ENCODE data around the gene BTG2. TPM values are rescaled to one million over a fixed set of nuclear protein-coding genes. Genes with fewer than 3 reads are reported as not detected.

Gene BTG2
- total RNA-seq, 2 donors from 2014 or later: 119 to 164 TPM

GRCh38 chr1:203267347-203267846, 37.9 kb upstream of the BTG2 start:
- Histone ChIP-seq H3K27ac (peak overlapping the region; percentile 77), H3K4me3 (peak overlapping the region; percentile 85), H3K36me3 (no peaks in the 10 kb centered on the region), H3K27me3 (replicated peaks; ENCODE audit: insufficient read depth) (no peaks in the 10 kb centered on the region), H3K9me3 (no peaks in the 10 kb centered on the region), H3K4me1 (ENCODE audit: control insufficient read depth in 1 of 2, low read depth in 2 of 2) (peaks cover 0 to 17% of the 10 kb centered on the region in 2 donors)
- ATAC-seq (ENCODE audit: insufficient number of reproducible peaks, low FRiP score, low read depth) (no peak), DNase-seq (ENCODE audit: low spot score) (no peak)
- TF ChIP-seq CTCF (IDR thresholded peaks at IDR 0.05): peak; percentile 91

- no peak for TF ChIP-seq CTCF (IDR thresholded peaks at IDR 0.05)
- H3K27me3 ChIP-seq (replicated peaks; ENCODE audit: insufficient read depth): no peaks in the 10 kb centered on the region
- peak overlapping the region; percentile 77 for H3K27ac ChIP-seq
- H3K4me1 ChIP-seq (ENCODE audit: control insufficient read depth in 1 of 2, low read depth in 2 of 2): peaks cover 0 to 21% of the 10 kb centered on the region in 2 donors
- no peaks in the 10 kb centered on the region for H3K36me3 ChIP-seq
- peak overlapping the region; percentile 85 for H3K4me3 ChIP-seq
- DNase-seq (ENCODE audit: low spot score): no peak
- no peak for ATAC-seq (ENCODE audit: insufficient number of reproducible peaks, low FRiP score, low read depth)
- no peaks in the 10 kb centered on the region for H3K9me3 ChIP-seq
Measured at GRCh38 chr1:203267912-203268311, 37.4 kb upstream of the BTG2 start.

GRCh38 chr1:203268901-203269653, 36.2 kb upstream of the BTG2 start:
- no peaks in the 10 kb centered on the region for H3K27me3 ChIP-seq (replicated peaks; ENCODE audit: insufficient read depth)
- H3K4me1 ChIP-seq (ENCODE audit: control insufficient read depth in 1 of 2, low read depth in 2 of 2): peaks cover 8 to 26% of the 10 kb centered on the region in 2 donors
- H3K4me3 ChIP-seq: no peak overlapping the region
- TF ChIP-seq CTCF (IDR thresholded peaks at IDR 0.05): peak; percentile 88
- no peak overlapping the region for H3K27ac ChIP-seq
- ATAC-seq (ENCODE audit: insufficient number of reproducible peaks, low FRiP score, low read depth) (no peak), DNase-seq (ENCODE audit: low spot score) (no peak)
- H3K36me3 ChIP-seq: no peaks in the 10 kb centered on the region
- H3K9me3 ChIP-seq: no peaks in the 10 kb centered on the region

- H3K4me1 ChIP-seq (ENCODE audit: control insufficient read depth in 1 of 2, low read depth in 2 of 2): peaks cover 13 to 26% of the 10 kb centered on the region in 2 donors
- TF ChIP-seq CTCF (IDR thresholded peaks at IDR 0.05): no peak
- H3K27ac ChIP-seq: no peak overlapping the region
- no peaks in the 10 kb centered on the region for H3K36me3 ChIP-seq
- no peak overlapping the region for H3K4me3 ChIP-seq
- DNase-seq (ENCODE audit: low spot score): no peak
- H3K27me3 ChIP-seq (replicated peaks; ENCODE audit: insufficient read depth): no peaks in the 10 kb centered on the region
- no peak for ATAC-seq (ENCODE audit: insufficient number of reproducible peaks, low FRiP score, low read depth)
- H3K9me3 ChIP-seq: no peaks in the 10 kb centered on the region
Measured at GRCh38 chr1:203269654-203270020, 35.7 kb upstream of the BTG2 start.

GRCh38 chr1:203270448-203270847, 34.9 kb upstream of the BTG2 start:
- Histone ChIP-seq H3K4me3 (no peak overlapping the region), H3K27me3 (replicated peaks; ENCODE audit: insufficient read depth) (no peaks in the 10 kb centered on the region), H3K27ac (no peak overlapping the region), H3K9me3 (no peaks in the 10 kb centered on the region), H3K4me1 (ENCODE audit: control insufficient read depth in 1 of 2, low read depth in 2 of 2) (peaks cover 19 to 34% of the 10 kb centered on the region in 2 donors), H3K36me3 (no peaks in the 10 kb centered on the region)
- TF ChIP-seq CTCF (IDR thresholded peaks at IDR 0.05): no peak
- DNase-seq (ENCODE audit: low spot score) (no peak), ATAC-seq (ENCODE audit: insufficient number of reproducible peaks, low FRiP score, low read depth) (no peak)
